PC-3 (cell line): ENCODE data around the gene FANCE. TPM values are rescaled to one million over a fixed set of nuclear protein-coding genes. Genes with fewer than 3 reads are reported as not detected.

Experiments
- ATAC-seq: fragments of 200-7000 bp; cut with Tn5 transposase; 2 replicates; pipeline ENCODE4 v1.9.1; 2020; ENCODE audit warnings: mild to moderate bottlenecking, moderate library complexity
- BruUV-seq: library from RNA; stranded (reverse); fragments of 400-500 nt; replicated peaks from 2 replicates; lab custom pipeline; 2021; lab: Mats Ljungman, UMichigan
- CTCF ChIA-PET: fragments of 300-600 bp; sonication (Branson Sonifier 250); formaldehyde crosslinking; loops from one replicate; lab custom pipeline; 2022; ENCODE audit warnings: antibody characterized with exemption; lab: Charles Lee
- POLR2A ChIA-PET: fragments of 300-600 bp; sonication (Branson Sonifier 250); formaldehyde crosslinking; loops from one replicate; lab custom pipeline; 2022; ENCODE audit warnings: antibody characterized with exemption; ENCODE audit not compliant: unreplicated experiment; lab: Charles Lee
- DNase-seq: peaks from one replicate; pipeline ENCODE4 v3.0.0-alpha.2; 2015
- H2AFZ ChIP-seq: fragments of 300-600 bp; sonication (generic); 2 replicates; pipeline ENCODE4 v1.6.0; 2016; ENCODE audit warnings: antibody characterized with exemption, low read length
- H3F3A ChIP-seq: fragments of 300-600 bp; sonication (generic); one replicate; pipeline ENCODE4 v1.6.0; 2017; ENCODE audit warnings: antibody characterized with exemption, low read length, control low read depth, mild to moderate bottlenecking; ENCODE audit not compliant: unreplicated experiment
- H3K27ac ChIP-seq: fragments of 300-600 bp; sonication (generic); 2 replicates; pipeline ENCODE4 v1.5.1; 2016; ENCODE audit warnings: mild to moderate bottlenecking, low read length
- H3K27me3 ChIP-seq: fragments of 300-600 bp; sonication (generic); 2 replicates; pipeline ENCODE4 v1.6.1; 2016; ENCODE audit warnings: low read length, mixed read lengths
- H3K36me3 ChIP-seq: fragments of 300-600 bp; sonication (generic); 2 replicates; pipeline ENCODE4 v1.6.1; 2016; ENCODE audit warnings: low read depth, mixed run types, low read length, mixed read lengths
- H3K4me1 ChIP-seq: fragments of 300-600 bp; sonication (generic); 2 replicates; pipeline ENCODE4 v1.5.1; 2016; ENCODE audit warnings: low read length; ENCODE audit not compliant: insufficient read depth
- H3K4me2 ChIP-seq: fragments of 300-600 bp; sonication (generic); 2 replicates; pipeline ENCODE4 v1.6.0; 2016; ENCODE audit warnings: low read length
- H3K4me3 ChIP-seq: fragments of 300-600 bp; sonication (generic); 2 replicates; pipeline ENCODE4 v1.5.1; 2016; ENCODE audit warnings: mild to moderate bottlenecking, low read length, mixed read lengths
- H3K79me2 ChIP-seq: fragments of 300-600 bp; sonication (generic); 2 replicates; pipeline ENCODE4 v1.6.1; 2017; ENCODE audit warnings: low read length, mixed read lengths
- H3K9ac ChIP-seq: fragments of 300-600 bp; sonication (generic); 2 replicates; pipeline ENCODE4 v1.6.0; 2016; ENCODE audit warnings: mild to moderate bottlenecking, low read length
- H3K9me2 ChIP-seq: fragments of 300-600 bp; sonication (generic); replicated peaks from 2 replicates; pipeline ENCODE4 v1.6.1; 2016; ENCODE audit warnings: mixed run types, low read length, mixed read lengths
- H3K9me3 ChIP-seq: fragments of 300-600 bp; sonication (generic); 2 replicates; pipeline ENCODE4 v1.6.1; 2016; ENCODE audit warnings: low read length, mixed read lengths
- H4K20me1 ChIP-seq: fragments of 300-600 bp; sonication (generic); 2 replicates; pipeline ENCODE4 v1.6.1; 2016; ENCODE audit warnings: low read length, mixed read lengths
- CTCF ChIP-seq: fragments of 300-600 bp; sonication (generic); conservative IDR thresholded peaks from 2 replicates; pipeline ENCODE4 v1.5.1; 2017; ENCODE audit warnings: antibody characterized with exemption, low read depth, mild to moderate bottlenecking, low read length
- EZH2 ChIP-seq: fragments of 300-600 bp; sonication (generic); IDR thresholded peaks from one replicate; pipeline ENCODE4 v1.6.1; 2017; ENCODE audit warnings: antibody characterized with exemption, mild to moderate bottlenecking, low read length; ENCODE audit not compliant: unreplicated experiment
- EZH2phosphoT487 ChIP-seq: fragments of 300-600 bp; sonication (generic); IDR thresholded peaks from 2 replicates; pipeline ENCODE4 v1.6.1; 2018; ENCODE audit warnings: mild to moderate bottlenecking, antibody characterized with exemption, low read length, borderline replicate concordance
- intact Hi-C: fragments of 100-400 bp; cut with micrococcal nuclease; formaldehyde crosslinking; loops from 2 replicates; pipeline ENCODE4 v1.9.0; 2023
- total RNA-seq: library from RNA; depleted of rRNA; stranded (reverse); fragments of >200 nt; gene quantifications from 2 replicates; pipeline ENCODE4 v1.2.3, GENCODE V29; 2014

FANCE gene
- total RNA-seq, 1 experiment from 2014 or later, result 13.8 TPM

- no peak overlapping the region for H3K9ac ChIP-seq
- no peaks in the 10 kb centered on the region for H4K20me1 ChIP-seq
- no peak for ATAC-seq
- no peaks in the 10 kb centered on the region for H3K9me2 ChIP-seq
- no peaks in the 10 kb centered on the region for H3K27me3 ChIP-seq
- H3K79me2 ChIP-seq, result no peaks in the 10 kb centered on the region
- H3K4me1 ChIP-seq, result no peaks in the 10 kb centered on the region
- no peak for DNase-seq
- TF ChIP-seq CTCF (no peak), EZH2 (no peak), EZH2phosphoT487 (no peak)
- ChIA-PET POLR2A (no interaction called here), CTCF (no interaction called here)
- no peak overlapping the region for H3K4me3 ChIP-seq
- intact Hi-C loops, result no loop called here
- no peaks in the 10 kb centered on the region for H3K36me3 ChIP-seq
- no peak overlapping the region for H3K27ac ChIP-seq
- H3K4me2 ChIP-seq, result no peak overlapping the region
- H2AFZ ChIP-seq, result no peak overlapping the region
- no peaks in the 10 kb centered on the region for H3K9me3 ChIP-seq
- no peaks in the 10 kb centered on the region for H3F3A ChIP-seq
- no TSS peak for BruUV-seq
These were observed 58.9 kb downstream of the FANCE start for GRCh38 chr6:35510916-35511561.

GRCh38 chr6:35511562-35511941 lies 59.4 kb downstream of the FANCE start:
- Histone ChIP-seq H3K9me2 (no peaks in the 10 kb centered on the region), H3K27me3 (no peaks in the 10 kb centered on the region), H3F3A (no peaks in the 10 kb centered on the region), H4K20me1 (no peaks in the 10 kb centered on the region), H3K4me2 (no peak overlapping the region), H3K4me3 (no peak overlapping the region), H3K36me3 (no peaks in the 10 kb centered on the region), H3K79me2 (no peaks in the 10 kb centered on the region), H3K4me1 (no peaks in the 10 kb centered on the region), H2AFZ (no peak overlapping the region), H3K9me3 (no peaks in the 10 kb centered on the region), H3K27ac (no peak overlapping the region), H3K9ac (no peak overlapping the region)
- TF ChIP-seq CTCF, result no peak
- TF ChIP-seq EZH2, result no peak
- TF ChIP-seq EZH2phosphoT487, result no peak
- ATAC-seq (no peak), DNase-seq (no peak)
- ChIA-PET POLR2A (no interaction called here), CTCF (no interaction called here)
- intact Hi-C loops, result no loop called here
- BruUV-seq, result no TSS peak

- POLR2A ChIA-PET, result no interaction called here
- no peak overlapping the region for H3K4me3 ChIP-seq
- H2AFZ ChIP-seq, result no peak overlapping the region
- H3K79me2 ChIP-seq, result no peaks in the 10 kb centered on the region
- H3K9me3 ChIP-seq, result no peaks in the 10 kb centered on the region
- BruUV-seq, result no TSS peak
- H3F3A ChIP-seq, result no peaks in the 10 kb centered on the region
- no peaks in the 10 kb centered on the region for H4K20me1 ChIP-seq
- CTCF ChIA-PET, result no interaction called here
- no peaks in the 10 kb centered on the region for H3K27me3 ChIP-seq
- H3K9ac ChIP-seq, result no peak overlapping the region
- TF ChIP-seq CTCF, result no peak
- TF ChIP-seq EZH2, result no peak
- no peak for TF ChIP-seq EZH2phosphoT487
- H3K4me2 ChIP-seq, result no peak overlapping the region
- no peaks in the 10 kb centered on the region for H3K4me1 ChIP-seq
- H3K36me3 ChIP-seq, result no peaks in the 10 kb centered on the region
- ATAC-seq, result no peak
- intact Hi-C loops, result no loop called here
- H3K27ac ChIP-seq, result no peak overlapping the region
- DNase-seq, result no peak
- H3K9me2 ChIP-seq, result no peaks in the 10 kb centered on the region
These were observed 59.9 kb downstream of the FANCE start for GRCh38 chr6:35512006-35512405.
